Measurements from ENCODE around the gene ITGA2B. TPM values are rescaled to one million over a fixed set of nuclear protein-coding genes. Genes with fewer than 3 reads are reported as not detected.

Gene ITGA2B
- total and polyA plus RNA-seq, 2 of the 4 experiments (the other 2 are of a cell fraction) = under 0.01 to 0.26 TPM

DNA sequence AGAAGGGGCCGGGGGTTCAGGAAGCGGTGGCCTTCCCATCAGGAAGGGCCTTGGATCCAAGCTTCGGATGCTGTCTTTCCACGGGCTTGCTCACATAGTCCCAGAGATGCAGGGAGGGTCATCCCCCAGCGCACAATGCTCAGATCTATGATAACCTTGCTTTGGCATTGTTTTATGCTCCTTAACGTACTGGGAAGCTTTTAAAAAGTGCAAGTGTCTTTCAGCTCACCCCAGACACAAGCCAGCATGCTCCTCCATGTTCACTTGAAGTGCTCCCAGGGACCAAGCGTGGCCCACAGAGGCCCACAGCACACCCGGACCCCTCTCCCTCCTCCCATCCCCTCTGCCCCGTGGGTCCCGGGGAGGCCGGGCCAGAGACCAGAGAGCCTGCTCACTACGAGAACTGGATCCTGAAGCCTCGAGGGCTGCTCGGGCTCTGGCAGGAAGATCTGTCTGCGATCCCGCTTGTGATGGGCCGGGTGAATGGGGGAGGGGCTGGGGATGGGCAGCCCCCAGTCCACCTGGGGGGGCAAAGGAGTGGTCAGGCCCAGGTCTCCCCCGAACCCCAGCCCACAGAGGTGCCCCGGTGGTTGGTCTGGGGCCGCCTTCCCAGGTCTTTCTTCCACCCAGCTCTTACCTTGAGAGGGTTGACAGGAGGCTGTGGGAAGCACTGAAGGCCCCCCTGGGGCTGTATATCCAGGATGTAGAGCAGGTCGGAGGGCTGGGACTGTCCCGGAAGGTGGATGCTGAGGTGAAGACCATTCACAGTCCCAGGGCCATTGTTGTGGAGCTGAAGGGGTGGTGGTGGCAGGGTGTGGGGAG, 14.0 kb downstream of the ITGA2B start:
- Histone ChIP-seq H3K9me1 (ENCODE audit: insufficient read depth, low read length) (0 out of 2 replicates have a peak, but pooled peaks cover 5% of the 10 kb centered on the region), H3K56ac (ENCODE audit: extremely low read depth, insufficient read depth, low read length) (no peak overlapping the region), H3K4me3 (ENCODE audit: insufficient read depth, low read depth, low read length) (no peak overlapping the region), H3K9ac (ENCODE audit: low read depth, low read length) (no peak overlapping the region), H2AK9ac (replicated peaks; ENCODE audit: low read depth, low read length, poor library complexity) (no peak overlapping the region), H3K9me3 (ENCODE audit: control insufficient read depth, insufficient read depth, low read length) (no peaks in the 10 kb centered on the region), H3K27me3 (ENCODE audit: control insufficient read depth, insufficient read depth, low read length) (peaks cover 20% of the 10 kb centered on the region; the same call in 1 of the 2 replicates), H2BK120ac (ENCODE audit: low read depth, low read length) (no peak overlapping the region), H3K27ac (ENCODE audit: insufficient read depth, low read length) (no peak overlapping the region), H2AK5ac (ENCODE audit: low read depth, low read length) (no peak overlapping the region), H3K4me2 (ENCODE audit: low read depth, low read length) (no peak overlapping the region), H2BK20ac (ENCODE audit: low read depth, low read length) (no peak overlapping the region), H4K5ac (ENCODE audit: low read depth, low read length) (no peak overlapping the region), H3K36me3 (ENCODE audit: control insufficient read depth, insufficient read depth, low read length) (no peaks in the 10 kb centered on the region), H3K23ac (ENCODE audit: low read depth, low read length) (no peak overlapping the region), H2BK15ac (ENCODE audit: low read depth, low read length) (no peak overlapping the region), H4K91ac (ENCODE audit: insufficient read depth, low read depth, low read length) (no peak overlapping the region), H4K20me1 (ENCODE audit: insufficient read depth, low read length) (no peaks in the 10 kb centered on the region), H3K4ac (ENCODE audit: low read depth, low read length) (no peak overlapping the region), H3K18ac (ENCODE audit: low read depth, low read length) (no peak overlapping the region), H3K79me1 (ENCODE audit: low read depth in 1 of 2, low read length in 2 of 2) (no peaks in the 10 kb centered on the region), H2AFZ (replicated peaks; ENCODE audit: low read length, poor library complexity) (peak overlapping the region; percentile 4), H3K4me1 (ENCODE audit: control insufficient read depth, insufficient read depth, low read length) (peaks cover 2% of the 10 kb centered on the region; the same call in 1 of the 2 replicates), H3K14ac (replicated peaks; ENCODE audit: low read depth, low read length) (no peak overlapping the region), H2BK5ac (ENCODE audit: low read depth, low read length, poor library complexity, severe bottlenecking) (no peak overlapping the region), H4K8ac (ENCODE audit: low read depth in 2 of 2, low read length in 2 of 2) (no peak overlapping the region)
- dilution Hi-C loops (cut with HindIII; ENCODE audit: low sequenced_read_pairs, unreplicated experiment) = no loop called here
- intact Hi-C loops (cut with micrococcal nuclease) = no loop called here
- TF ChIP-seq RCOR1 (IDR thresholded peaks at IDR 0.05; ENCODE audit: insufficient replicate concordance, low read length) (no peak), NFE2L2 (IDR thresholded peaks at IDR 0.05; ENCODE audit: low read depth, low read length) (no peak), RAD21 (IDR thresholded peaks at IDR 0.05; ENCODE audit: low read length) (no peak)
- ATAC-seq (ENCODE audit: low read depth) = no peak
- in situ Hi-C loops (cut with MboI; ENCODE audit: low sequenced_read_pairs) = no loop called here
- ChIA-PET CTCF (interaction anchor here (0.6 to 1.5 kb wide), 4 partner anchors 9 to 71 kb away, joined by 4 to 10 read pairs (median 5); partner anchors contain the start of gene FAM171A2), POLR2A (ENCODE audit: unreplicated experiment) (no interaction called here)
- BruUV-seq (replicated peaks) = no TSS peak
- no peak for DNase-seq
- 33% methylated on average over 6 of the region's 22 CpGs; no CpG with 5 or more reads in 1 of the 2 experiments for WGBS, 2 experiments (ENCODE audit: extremely low coverage in 2 of 2, insufficient read length in 1 of 2)
